Tibial nerve (tissue), 4 donors: Measurements from ENCODE around the gene HECW1. TPM values are rescaled to one million over a fixed set of nuclear protein-coding genes. Genes with fewer than 3 reads are reported as not detected.
"Not testable (repeated sequence)": the region's sequence is repeated elsewhere in the genome, so short reads cannot be mapped to it uniquely, and the experiment has no call there.

Source experiments
- DNase-seq, 2 donors: peaks; one replicate each; pipeline ENCODE4 v3.0.0-alpha.2; 2019; ENCODE audit warnings: low spot score in 2 of 2
- H3K27ac ChIP-seq, 4 donors: fragments of 200-600 bp; sonication (generic) in 3 of 4; one replicate each; pipeline ENCODE4 v1.5.1; 2017 to 2019; ENCODE audit warnings: mild to moderate bottlenecking in 1 of 4
- H3K27me3 ChIP-seq, 2 donors: fragments of 200-600 bp; sonication (generic) in 1 of 2; one replicate each; pipeline versions ENCODE4 v1.5.1 to v1.6.0; 2017 to 2019
- H3K36me3 ChIP-seq, 3 donors: fragments of 200-600 bp; sonication (generic); one replicate each; pipeline ENCODE4 v1.5.1; 2018 to 2019
- H3K4me1 ChIP-seq, 4 donors: fragments of 200-600 bp; sonication (generic) in 3 of 4; one replicate each; pipeline ENCODE4 v1.5.1; 2017 to 2019
- H3K4me3 ChIP-seq, 4 donors: fragments of 200-600 bp; sonication (generic) in 3 of 4; one replicate each; pipeline ENCODE4 v1.5.1; 2017 to 2019; ENCODE audit warnings: mild to moderate bottlenecking in 1 of 4, moderate library complexity in 1 of 4
- H3K9me3 ChIP-seq, 4 donors: fragments of 200-600 bp; sonication (generic) in 3 of 4; one replicate each; pipeline ENCODE4 v1.5.1; 2017 to 2019
- CTCF ChIP-seq, 5 experiments: fragments of 200-600 bp in 3 of 5; fragments of 450-650 bp in 2 of 5; sonication (generic) in 3 of 5; IDR thresholded peaks; one replicate each; pipeline ENCODE4 v1.5.1; 2016 to 2019; ENCODE audit warnings: antibody characterized with exemption in 5 of 5, mild to moderate bottlenecking in 3 of 5, moderate library complexity in 2 of 5
- EP300 ChIP-seq, 2 donors: sonication (generic); formaldehyde crosslinking; IDR thresholded peaks; one replicate each; pipeline ENCODE4 v1.6.1; 2017; ENCODE audit warnings: antibody characterized with exemption in 2 of 2, mild to moderate bottlenecking in 1 of 2
- POLR2A ChIP-seq, 2 donors: fragments of 450-650 bp; IDR thresholded peaks; one replicate each; pipeline ENCODE4 v1.6.1; 2017; ENCODE audit warnings: antibody characterized with exemption in 2 of 2, mild to moderate bottlenecking in 2 of 2, moderate library complexity in 2 of 2
- WGBS, 2 donors: methylation state at CpG; one replicate each; pipeline ENCODE4 v1.1.5; 2018; 5-methylcytosine and 5-hydroxymethylcytosine counted together
- total RNA-seq, 4 donors: library from RNA; depleted of rRNA; stranded (reverse); fragments of >200 nt; gene quantifications; one replicate each; pipeline ENCODE4 v1.1.0, GENCODE V29; 2016

HECW1 gene
- total RNA-seq, 4 donors from 2014 or later: 3.6 to 10.9 (median 6.5) TPM

GRCh38 chr7:43583424-43584194, 471.2 kb downstream of the HECW1 start:
- peak in 1 of 5 experiments; percentile 36 for TF ChIP-seq CTCF (IDR thresholded peaks at IDR 0.05)
- TF ChIP-seq POLR2A (IDR thresholded peaks at IDR 0.05): no peak
- no peak for TF ChIP-seq EP300 (IDR thresholded peaks at IDR 0.05)
- peaks cover 0 to 46% (median 18%) of the 10 kb centered on the region in 4 donors for H3K4me1 ChIP-seq
- 1% methylated on average over 41 to 53 of the region's 66 CpGs for WGBS, 2 donors
- no peaks in the 10 kb centered on the region for H3K36me3 ChIP-seq
- DNase-seq: peak; percentile 30 to 38
- peak overlapping the region; percentile 71 to 93 (median 83) for H3K4me3 ChIP-seq
- peak overlapping the region; percentile 69 to 94 (median 90) for H3K27ac ChIP-seq
- no peaks in the 10 kb centered on the region for H3K9me3 ChIP-seq
- H3K27me3 ChIP-seq: no peaks in the 10 kb centered on the region

GRCh38 chr7:43584195-43584586, 471.7 kb downstream of the HECW1 start:
- no peaks in the 10 kb centered on the region for H3K36me3 ChIP-seq
- H3K9me3 ChIP-seq: no peaks in the 10 kb centered on the region
- H3K27ac ChIP-seq: peak overlapping the region in 3 of 4 donors; percentile 89 to 94 (median 90)
- peak overlapping the region; percentile 71 to 93 (median 83) for H3K4me3 ChIP-seq
- 18 to 33% methylated on average over 8 of the region's 8 CpGs for WGBS, 2 donors
- H3K27me3 ChIP-seq: no peaks in the 10 kb centered on the region
- H3K4me1 ChIP-seq: peaks cover 0 to 52% (median 21%) of the 10 kb centered on the region in 4 donors
- TF ChIP-seq POLR2A (IDR thresholded peaks at IDR 0.05) (no peak), EP300 (IDR thresholded peaks at IDR 0.05) (peak in 1 of 2 donors; percentile 50)
- peak in 1 of 2 donors; percentile 29 for DNase-seq

- not testable (repeated sequence) for H3K36me3 ChIP-seq, DNase-seq, H3K27me3 ChIP-seq, H3K9me3 ChIP-seq
- Histone ChIP-seq H3K4me3 (peak overlapping the region in 3 of 4 donors; percentile 81 to 93 (median 85)), H3K27ac (peak overlapping the region in 3 of 4 donors; percentile 89 to 94 (median 90)), H3K4me1 (peaks cover 0 to 57% (median 23%) of the 10 kb centered on the region in 4 donors)
- 78 to 81% methylated on average over 11 of the region's 11 CpGs for WGBS, 2 donors
These were observed 472.3 kb downstream of the HECW1 start for GRCh38 chr7:43584733-43585132.

DNA sequence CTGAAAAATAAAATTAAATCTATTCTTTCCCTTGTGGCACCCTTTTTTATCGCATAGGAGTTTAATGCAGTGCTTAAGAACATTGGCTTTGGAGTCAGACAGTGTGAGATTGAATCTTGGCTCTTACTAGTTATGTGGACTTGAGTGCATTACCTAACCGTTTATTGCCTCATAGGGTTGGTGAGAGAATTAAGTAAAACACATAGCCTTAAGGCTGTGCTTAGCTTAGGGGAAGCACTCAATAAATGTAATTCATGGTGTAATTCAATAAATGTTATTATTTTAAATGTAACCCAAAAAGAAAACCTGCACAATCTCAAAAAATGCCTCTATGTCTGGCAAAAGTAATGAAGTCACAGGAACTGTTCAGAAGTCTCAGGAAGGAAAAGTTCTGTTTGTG, 473.1 kb downstream of the HECW1 start:
- peak overlapping the region in 2 of 4 donors; percentile 89 to 94 for H3K27ac ChIP-seq
- H3K9me3 ChIP-seq: no peaks in the 10 kb centered on the region
- H3K4me3 ChIP-seq: no peak overlapping the region
- DNase-seq: no peak
- H3K4me1 ChIP-seq: peaks cover 0 to 60% (median 27%) of the 10 kb centered on the region in 4 donors
- WGBS, 2 donors: 46 to 63% methylated on average over 2 of the region's 2 CpGs
- H3K36me3 ChIP-seq: no peaks in the 10 kb centered on the region
- H3K27me3 ChIP-seq: no peaks in the 10 kb centered on the region
- TF ChIP-seq EP300 (IDR thresholded peaks at IDR 0.05): no peak
- TF ChIP-seq POLR2A (IDR thresholded peaks at IDR 0.05): no peak
- no peak for TF ChIP-seq CTCF (IDR thresholded peaks at IDR 0.05)

DNA sequence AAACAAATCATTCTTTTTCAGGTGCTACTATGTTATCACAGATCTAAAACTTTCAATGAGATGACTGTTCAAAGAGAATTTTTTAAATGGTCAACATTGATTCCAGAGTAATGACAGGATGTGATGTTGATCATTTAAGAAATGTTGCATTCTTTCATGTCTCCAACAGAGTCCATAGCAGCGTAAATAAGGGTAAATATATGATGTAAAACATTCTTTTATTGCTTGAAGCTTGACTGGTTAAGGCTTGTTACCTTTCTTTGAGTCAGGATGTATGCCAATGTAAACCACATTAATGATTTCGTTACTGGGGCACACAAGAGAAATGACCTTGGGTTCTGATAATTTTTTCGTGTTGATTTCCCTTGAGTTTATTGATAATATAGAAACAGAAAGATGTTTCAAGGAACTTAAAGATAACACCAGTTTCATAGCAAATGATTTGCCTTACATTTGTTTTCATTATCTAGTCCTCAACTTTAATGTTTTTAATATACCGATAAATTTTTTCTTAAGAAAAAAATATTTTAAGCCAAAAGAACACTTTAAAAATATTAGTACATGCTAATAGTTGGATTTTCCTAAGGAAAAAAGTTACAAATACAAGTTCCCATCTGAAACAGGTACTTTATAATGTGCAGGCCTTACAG, 473.9 kb downstream of the HECW1 start:
- no peak for TF ChIP-seq POLR2A (IDR thresholded peaks at IDR 0.05)
- TF ChIP-seq CTCF (IDR thresholded peaks at IDR 0.05): no peak
- no peak for TF ChIP-seq EP300 (IDR thresholded peaks at IDR 0.05)
- H3K9me3 ChIP-seq: no peaks in the 10 kb centered on the region
- peaks cover 0 to 65% (median 30%) of the 10 kb centered on the region in 4 donors for H3K4me1 ChIP-seq
- H3K36me3 ChIP-seq: no peaks in the 10 kb centered on the region
- DNase-seq: no peak
- no peaks in the 10 kb centered on the region for H3K27me3 ChIP-seq
- peak overlapping the region in 2 of 4 donors; percentile 89 to 94 for H3K27ac ChIP-seq
- 63 to 66% methylated on average over 4 of the region's 4 CpGs for WGBS, 2 donors
- H3K4me3 ChIP-seq: no peak overlapping the region
